Measurements from ENCODE around the gene ADAM23.

ADAM23 gene

DNA sequence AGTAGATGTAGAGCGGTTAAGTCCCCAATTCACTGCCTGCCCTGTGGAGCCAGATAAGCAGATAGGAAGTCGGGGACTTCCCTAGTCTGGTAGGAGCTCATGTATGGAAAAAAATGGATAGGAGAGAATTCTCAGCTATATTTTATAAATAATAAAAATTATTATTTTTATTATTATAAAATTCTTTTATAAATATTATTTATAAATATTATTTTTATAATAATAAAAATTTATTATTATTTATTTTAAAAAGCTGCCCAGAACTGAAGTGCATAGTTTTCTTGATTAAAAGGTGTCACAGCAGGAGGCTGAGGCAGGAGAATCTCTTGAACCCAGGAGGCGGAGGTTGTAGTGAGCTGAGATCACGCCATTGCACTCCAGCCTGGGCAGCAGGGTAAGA is 97.4 kb downstream of the ADAM23 start:
- TF ChIP-seq, protein P1, sequence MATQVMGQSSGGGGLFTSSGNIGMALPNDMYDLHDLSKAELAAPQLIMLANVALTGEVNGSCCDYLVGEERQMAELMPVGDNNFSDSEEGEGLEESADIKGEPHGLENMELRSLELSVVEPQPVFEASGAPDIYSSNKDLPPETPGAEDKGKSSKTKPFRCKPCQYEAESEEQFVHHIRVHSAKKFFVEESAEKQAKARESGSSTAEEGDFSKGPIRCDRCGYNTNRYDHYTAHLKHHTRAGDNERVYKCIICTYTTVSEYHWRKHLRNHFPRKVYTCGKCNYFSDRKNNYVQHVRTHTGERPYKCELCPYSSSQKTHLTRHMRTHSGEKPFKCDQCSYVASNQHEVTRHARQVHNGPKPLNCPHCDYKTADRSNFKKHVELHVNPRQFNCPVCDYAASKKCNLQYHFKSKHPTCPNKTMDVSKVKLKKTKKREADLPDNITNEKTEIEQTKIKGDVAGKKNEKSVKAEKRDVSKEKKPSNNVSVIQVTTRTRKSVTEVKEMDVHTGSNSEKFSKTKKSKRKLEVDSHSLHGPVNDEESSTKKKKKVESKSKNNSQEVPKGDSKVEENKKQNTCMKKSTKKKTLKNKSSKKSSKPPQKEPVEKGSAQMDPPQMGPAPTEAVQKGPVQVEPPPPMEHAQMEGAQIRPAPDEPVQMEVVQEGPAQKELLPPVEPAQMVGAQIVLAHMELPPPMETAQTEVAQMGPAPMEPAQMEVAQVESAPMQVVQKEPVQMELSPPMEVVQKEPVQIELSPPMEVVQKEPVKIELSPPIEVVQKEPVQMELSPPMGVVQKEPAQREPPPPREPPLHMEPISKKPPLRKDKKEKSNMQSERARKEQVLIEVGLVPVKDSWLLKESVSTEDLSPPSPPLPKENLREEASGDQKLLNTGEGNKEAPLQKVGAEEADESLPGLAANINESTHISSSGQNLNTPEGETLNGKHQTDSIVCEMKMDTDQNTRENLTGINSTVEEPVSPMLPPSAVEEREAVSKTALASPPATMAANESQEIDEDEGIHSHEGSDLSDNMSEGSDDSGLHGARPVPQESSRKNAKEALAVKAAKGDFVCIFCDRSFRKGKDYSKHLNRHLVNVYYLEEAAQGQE (IDR thresholded peaks at IDR 0.05; ENCODE audit: low read depth) = no peak
- TF ChIP-seq CEBPB (IDR thresholded peaks at IDR 0.05) (no peak), CREB1 (IDR thresholded peaks at IDR 0.05; ENCODE audit: low read depth) (no peak), YY1 (IDR thresholded peaks at IDR 0.05; ENCODE audit: low read depth) (no peak), EGR1 (IDR thresholded peaks at IDR 0.05) (no peak), TAF1 (IDR thresholded peaks at IDR 0.05; ENCODE audit: low read depth) (no peak), NFIC (IDR thresholded peaks at IDR 0.05) (no peak), ZBTB7A (IDR thresholded peaks at IDR 0.05; ENCODE audit: low read depth) (no peak), FOXM1 (IDR thresholded peaks at IDR 0.05; ENCODE audit: borderline replicate concordance, low read depth) (no peak), EP300 (IDR thresholded peaks at IDR 0.05; ENCODE audit: borderline replicate concordance) (no peak), TCF12 (IDR thresholded peaks at IDR 0.05; ENCODE audit: low read depth) (no peak), RAD21 (IDR thresholded peaks at IDR 0.05; ENCODE audit: low read depth) (no peak), TEAD4 (IDR thresholded peaks at IDR 0.05) (no peak)
- TF ChIP-seq, protein P2, sequence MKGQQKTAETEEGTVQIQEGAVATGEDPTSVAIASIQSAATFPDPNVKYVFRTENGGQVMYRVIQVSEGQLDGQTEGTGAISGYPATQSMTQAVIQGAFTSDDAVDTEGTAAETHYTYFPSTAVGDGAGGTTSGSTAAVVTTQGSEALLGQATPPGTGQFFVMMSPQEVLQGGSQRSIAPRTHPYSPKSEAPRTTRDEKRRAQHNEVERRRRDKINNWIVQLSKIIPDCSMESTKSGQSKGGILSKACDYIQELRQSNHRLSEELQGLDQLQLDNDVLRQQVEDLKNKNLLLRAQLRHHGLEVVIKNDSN (IDR thresholded peaks at IDR 0.05) = no peak
- TF ChIP-seq, protein P3, sequence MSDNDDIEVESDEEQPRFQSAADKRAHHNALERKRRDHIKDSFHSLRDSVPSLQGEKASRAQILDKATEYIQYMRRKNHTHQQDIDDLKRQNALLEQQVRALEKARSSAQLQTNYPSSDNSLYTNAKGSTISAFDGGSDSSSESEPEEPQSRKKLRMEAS (IDR thresholded peaks at IDR 0.05) = no peak

DNA sequence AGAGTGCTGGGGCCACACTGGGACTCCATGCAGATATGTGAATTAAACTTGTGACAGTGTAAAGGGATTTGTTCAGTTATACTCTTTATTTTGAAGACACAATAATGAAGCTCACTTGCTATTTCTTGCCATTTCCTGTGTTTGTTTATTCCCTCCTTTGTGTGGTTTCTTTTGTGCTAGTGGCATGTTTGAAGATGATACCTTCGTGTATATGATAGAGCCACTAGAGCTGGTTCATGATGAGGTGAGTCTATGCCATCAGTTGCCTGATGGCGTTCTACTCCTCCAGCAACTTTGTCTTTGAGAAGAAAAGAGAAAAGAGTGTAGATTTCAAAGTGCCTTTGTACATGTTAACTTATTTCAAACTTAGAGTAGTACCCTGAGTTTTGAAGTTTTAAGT is 99.7 kb downstream of the ADAM23 start:
- TF ChIP-seq, protein P3 (IDR thresholded peaks at IDR 0.05) = no peak
- TF ChIP-seq CREB1 (IDR thresholded peaks at IDR 0.05; ENCODE audit: low read depth) = no peak
- no peak for TF ChIP-seq RAD21 (IDR thresholded peaks at IDR 0.05; ENCODE audit: low read depth)
- no peak for TF ChIP-seq YY1 (IDR thresholded peaks at IDR 0.05; ENCODE audit: low read depth)
- no peak for TF ChIP-seq ZBTB7A (IDR thresholded peaks at IDR 0.05; ENCODE audit: low read depth)
- no peak for TF ChIP-seq TCF12 (IDR thresholded peaks at IDR 0.05; ENCODE audit: low read depth)
- TF ChIP-seq, protein P1 (IDR thresholded peaks at IDR 0.05; ENCODE audit: low read depth) = no peak
- TF ChIP-seq FOXM1 (IDR thresholded peaks at IDR 0.05; ENCODE audit: borderline replicate concordance, low read depth) = no peak
- no peak for TF ChIP-seq TAF1 (IDR thresholded peaks at IDR 0.05; ENCODE audit: low read depth)
- TF ChIP-seq, protein P2 (IDR thresholded peaks at IDR 0.05) = no peak
- no peak for TF ChIP-seq NFIC (IDR thresholded peaks at IDR 0.05)
- no peak for TF ChIP-seq EP300 (IDR thresholded peaks at IDR 0.05; ENCODE audit: borderline replicate concordance)
- no peak for TF ChIP-seq TEAD4 (IDR thresholded peaks at IDR 0.05)
- TF ChIP-seq EGR1 (IDR thresholded peaks at IDR 0.05) = no peak
- TF ChIP-seq CEBPB (IDR thresholded peaks at IDR 0.05) = no peak

DNA sequence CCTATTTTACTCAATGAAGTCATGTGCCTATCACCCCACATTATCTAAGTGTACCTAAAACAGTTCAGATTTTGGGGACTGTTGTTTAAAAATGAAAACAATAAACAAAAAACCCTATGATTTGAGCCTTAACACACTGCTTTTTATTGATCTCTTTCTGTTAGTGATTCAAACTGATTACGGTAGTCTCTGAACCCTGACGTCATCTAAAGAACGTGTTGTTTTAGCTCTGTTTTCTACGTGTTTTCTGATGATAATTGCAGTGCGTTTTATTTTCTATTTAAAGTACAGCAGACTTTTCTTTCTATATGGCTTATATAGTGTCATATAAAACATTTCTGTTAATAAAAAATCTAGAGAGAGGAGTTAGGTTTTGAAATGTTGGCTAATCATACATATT is 105.1 kb downstream of the ADAM23 start:
- no peak for TF ChIP-seq RAD21 (IDR thresholded peaks at IDR 0.05; ENCODE audit: low read depth)
- TF ChIP-seq, protein P2 (IDR thresholded peaks at IDR 0.05) = no peak
- TF ChIP-seq YY1 (IDR thresholded peaks at IDR 0.05; ENCODE audit: low read depth) = no peak
- TF ChIP-seq EP300 (IDR thresholded peaks at IDR 0.05; ENCODE audit: borderline replicate concordance) = no peak
- no peak for TF ChIP-seq NFIC (IDR thresholded peaks at IDR 0.05)
- TF ChIP-seq, protein P3 (IDR thresholded peaks at IDR 0.05) = no peak
- TF ChIP-seq CREB1 (IDR thresholded peaks at IDR 0.05; ENCODE audit: low read depth) = no peak
- TF ChIP-seq ZBTB7A (IDR thresholded peaks at IDR 0.05; ENCODE audit: low read depth) = no peak
- no peak for TF ChIP-seq FOXM1 (IDR thresholded peaks at IDR 0.05; ENCODE audit: borderline replicate concordance, low read depth)
- no peak for TF ChIP-seq TAF1 (IDR thresholded peaks at IDR 0.05; ENCODE audit: low read depth)
- TF ChIP-seq, protein P1 (IDR thresholded peaks at IDR 0.05; ENCODE audit: low read depth) = no peak
- no peak for TF ChIP-seq CEBPB (IDR thresholded peaks at IDR 0.05)
- no peak for TF ChIP-seq EGR1 (IDR thresholded peaks at IDR 0.05)
- TF ChIP-seq TCF12 (IDR thresholded peaks at IDR 0.05; ENCODE audit: low read depth) = no peak
- TF ChIP-seq TEAD4 (IDR thresholded peaks at IDR 0.05) = no peak

Measured in Ishikawa (cell line).